NK-92 (cell line): Measurements from ENCODE around the gene CLEC18C.
"Not testable (repeated sequence)": the region's sequence is repeated elsewhere in the genome, so short reads cannot be mapped to it uniquely, and the experiment has no call there.

Experiments used
- DNase-seq: peaks from one replicate; lab custom pipeline; 2025; ENCODE audit not compliant: unreplicated experiment; lab: John Stamatoyannopoulos, UW

The CLEC18C gene

DNA sequence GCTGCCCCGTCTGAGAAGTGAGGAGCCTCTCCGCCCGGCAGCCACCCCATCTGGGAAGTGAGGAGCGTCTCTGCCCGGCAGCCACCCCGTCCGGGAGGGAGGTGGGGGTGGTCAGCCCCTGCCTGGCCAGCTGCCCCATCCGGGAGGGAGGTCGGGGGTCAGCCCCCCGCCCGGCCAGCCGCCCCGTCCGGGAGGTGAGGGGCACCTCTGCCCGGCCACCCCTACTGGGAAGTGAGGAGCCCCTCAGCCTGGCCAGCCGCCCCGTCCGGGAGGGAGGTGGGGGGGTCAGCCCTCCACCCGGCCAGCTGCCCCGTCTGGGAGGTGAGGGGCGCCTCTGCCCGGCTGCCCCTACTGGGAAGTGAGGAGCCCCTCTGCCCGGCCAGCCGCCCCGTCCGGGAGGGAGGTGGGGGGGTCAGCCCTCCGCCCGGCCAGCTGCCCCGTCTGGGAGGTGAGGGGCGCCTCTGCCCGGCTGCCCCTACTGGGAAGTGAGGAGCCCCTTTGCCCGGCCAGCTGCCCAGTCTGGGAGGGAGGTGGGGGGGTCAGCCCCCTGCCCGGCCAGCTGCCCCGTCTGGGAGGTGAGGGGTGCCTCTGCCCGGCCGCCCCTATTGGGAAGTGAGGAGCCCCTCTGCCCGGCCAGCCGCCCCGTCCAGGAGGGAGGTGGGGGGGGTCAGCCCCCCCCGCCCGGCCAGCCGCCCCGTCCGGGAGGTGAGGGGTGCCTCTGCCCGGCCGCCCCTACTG is 31.2 kb downstream of the CLEC18C start:
- DNase-seq, result not testable (repeated sequence)

DNA sequence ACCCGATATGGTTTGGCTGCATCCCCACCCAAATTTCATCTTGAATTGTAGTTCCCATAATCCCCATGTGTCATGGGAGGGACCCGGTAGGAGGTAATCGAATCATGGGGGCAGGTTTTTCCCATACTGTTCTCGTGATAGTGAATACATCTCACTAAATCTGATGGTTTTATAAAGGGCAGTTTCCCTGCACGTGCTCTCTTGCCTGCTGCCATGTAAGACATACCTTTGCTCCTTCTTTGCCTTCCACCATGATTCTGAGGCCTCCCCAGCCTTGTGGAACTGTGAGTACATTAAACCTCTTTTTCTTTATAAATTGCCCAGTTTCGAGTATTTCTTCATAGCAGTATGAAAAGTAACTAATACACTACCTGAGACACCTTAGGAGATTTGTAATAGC is 32.8 kb downstream of the CLEC18C start:
- DNase-seq, result not testable (repeated sequence)

DNA sequence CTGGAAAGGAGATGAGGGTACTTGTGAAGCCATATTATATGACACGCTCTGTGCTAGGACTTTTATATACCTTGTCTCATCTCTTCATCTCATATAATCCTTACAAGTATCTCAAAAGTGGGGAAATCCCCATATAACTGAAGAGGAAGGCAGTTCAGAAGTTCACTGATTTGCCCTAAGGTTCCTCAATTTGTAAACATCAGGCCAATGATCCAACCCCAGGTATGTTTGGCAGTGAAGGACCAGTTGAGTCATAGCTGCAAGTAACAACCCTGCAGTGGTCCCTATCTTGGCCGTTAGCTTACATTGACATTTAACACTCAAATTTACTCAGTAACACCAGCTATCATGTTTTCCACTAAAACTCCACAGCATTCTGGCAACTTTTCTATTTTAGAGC is 45.0 kb downstream of the CLEC18C start:
- DNase-seq, result not testable (repeated sequence)

- DNase-seq, result not testable (repeated sequence)
Measured at GRCh38 chr16:70222574-70222973, 49.0 kb downstream of the CLEC18C start.

- DNase-seq, result not testable (repeated sequence)
Measured at GRCh38 chr16:70223216-70223615, 49.6 kb downstream of the CLEC18C start.

DNA sequence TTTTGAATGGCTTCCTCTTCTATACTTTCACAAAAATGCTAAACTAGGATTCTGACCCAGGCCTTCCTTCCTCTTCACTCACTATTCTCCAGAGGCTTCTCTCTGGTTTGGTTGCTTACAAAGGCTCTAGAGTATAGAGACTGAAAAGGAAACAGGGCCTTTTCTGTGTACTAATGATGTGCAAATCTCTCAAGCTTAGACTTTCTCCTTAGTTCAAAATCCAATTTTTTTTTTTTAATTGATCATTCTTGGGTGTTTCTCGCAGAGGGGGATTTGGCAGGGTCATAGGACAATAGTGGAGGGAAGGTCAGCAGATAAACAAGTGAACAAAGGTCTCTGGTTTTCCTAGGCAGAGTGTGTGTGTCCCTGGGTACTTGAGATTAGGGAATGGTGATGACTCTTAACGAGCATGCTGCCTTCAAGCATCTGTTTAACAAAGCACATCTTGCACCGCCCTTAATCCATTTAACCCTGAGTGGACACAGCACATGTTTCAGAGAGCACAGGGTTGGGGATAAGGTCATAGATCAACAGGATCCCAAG is 50.5 kb downstream of the CLEC18C start:
- not testable (repeated sequence) for DNase-seq

GRCh38 chr16:70224645-70225044 is 51.1 kb downstream of the CLEC18C start:
- DNase-seq, result not testable (repeated sequence)

DNA sequence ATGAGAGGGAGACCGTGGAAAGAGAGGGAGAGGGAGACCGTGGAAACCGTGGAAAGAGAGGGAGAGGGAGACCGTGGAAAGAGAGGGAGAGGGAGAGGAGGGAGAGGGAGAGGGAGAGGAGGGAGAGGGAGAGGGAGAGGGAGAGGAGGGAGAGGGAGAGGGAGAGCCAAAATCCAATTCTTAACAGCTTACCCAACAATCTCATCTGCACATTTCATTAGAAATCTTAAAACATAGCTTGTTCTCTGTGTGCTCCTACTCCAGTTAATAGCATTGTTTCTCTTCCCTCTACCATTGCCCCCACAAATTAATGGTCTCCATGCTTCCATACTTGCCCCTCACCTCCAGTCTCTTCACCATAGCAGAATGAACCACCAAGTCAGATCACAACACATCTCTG is 51.8 kb downstream of the CLEC18C start:
- not testable (repeated sequence) for DNase-seq

GRCh38 chr16:70226024-70226423 is 52.4 kb downstream of the CLEC18C start:
- not testable (repeated sequence) for DNase-seq

DNA sequence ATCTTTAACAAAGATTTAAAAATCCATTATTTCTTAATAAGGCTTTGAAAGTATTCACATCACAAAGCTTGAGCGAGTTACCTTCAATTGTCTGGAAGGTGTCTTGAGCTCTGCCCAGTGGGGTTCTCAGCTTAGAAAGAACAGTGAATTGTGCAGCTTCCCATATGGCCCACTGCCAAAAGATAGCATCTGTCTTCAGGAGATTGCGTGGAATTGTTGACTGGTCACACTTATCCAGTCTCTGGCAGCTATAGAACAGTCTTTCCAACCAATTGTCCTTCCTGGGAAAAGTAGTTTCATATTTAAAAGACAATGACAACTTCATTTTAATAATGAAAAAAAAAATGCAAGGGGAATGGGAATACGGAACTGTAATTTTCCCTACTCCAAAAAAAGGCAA is 58.2 kb downstream of the CLEC18C start:
- not testable (repeated sequence) for DNase-seq
